GM12864 (cell line): ENCODE data around the gene KIF26B.
"Not testable (repeated sequence)": the region's sequence is repeated elsewhere in the genome, so short reads cannot be mapped to it uniquely, and the experiment has no call there.

Experiments used
- DNase-seq: peaks from one replicate; pipeline ENCODE4 v3.0.0-alpha.2; 2011; ENCODE audit warnings: low read depth
- H3K4me3 ChIP-seq: 2 replicates; pipeline ENCODE4 v1.5.1; 2011; ENCODE audit warnings: mild to moderate bottlenecking, low read depth, low read length, control low read depth
- CTCF ChIP-seq: IDR thresholded peaks from 2 replicates; pipeline ENCODE4 v1.5.1; 2011; ENCODE audit warnings: low read depth, mild to moderate bottlenecking, moderate library complexity, low read length, control low read depth, inconsistent platforms; ENCODE audit errors: missing control alignments

The KIF26B gene

GRCh38 chr1:245345191-245345884 lies 190.6 kb downstream of the KIF26B start:
- no peak for DNase-seq
- H3K4me3 ChIP-seq: no peak overlapping the region
- TF ChIP-seq CTCF: no peak

- no peak for DNase-seq
- H3K4me3 ChIP-seq: no peak overlapping the region
- no peak for TF ChIP-seq CTCF
Measured at GRCh38 chr1:245348626-245349025, 193.8 kb downstream of the KIF26B start.

- TF ChIP-seq CTCF: no peak
- DNase-seq: no peak
Measured at GRCh38 chr1:245353411-245353810, 198.6 kb downstream of the KIF26B start.

GRCh38 chr1:245353915-245354775 lies 199.4 kb downstream of the KIF26B start:
- no peak overlapping the region for H3K4me3 ChIP-seq
- DNase-seq: no peak
- TF ChIP-seq CTCF: no peak

More at GRCh38 chr1:245353411-245353810, 198.6 kb downstream of the KIF26B start:
- H3K4me3 ChIP-seq: no peak overlapping the region

GRCh38 chr1:245355851-245356630 lies 201.3 kb downstream of the KIF26B start:
- H3K4me3 ChIP-seq, DNase-seq: not testable (repeated sequence)

GRCh38 chr1:245356891-245357585 lies 202.3 kb downstream of the KIF26B start:
- no peak for TF ChIP-seq CTCF
- no peak for DNase-seq
- H3K4me3 ChIP-seq: no peak overlapping the region

GRCh38 chr1:245359101-245359680 lies 204.4 kb downstream of the KIF26B start:
- not testable (repeated sequence) for H3K4me3 ChIP-seq, DNase-seq
